T-helper 1 cell (primary cell): ENCODE data around the gene COX14.

Experiments used
- DNase-seq, 5 donors: peaks; one replicate each; pipeline ENCODE4 v3.0.0-alpha.2; 2012 to 2020

COX14 gene

GRCh38 chr12:50162230-50162629 is 50.2 kb downstream of the COX14 start:
- DNase-seq, result no peak

- DNase-seq, result no peak
Observed at GRCh38 chr12:50164963-50165362, 52.9 kb downstream of the COX14 start.

GRCh38 chr12:50166799-50167048 is 54.7 kb downstream of the COX14 start:
- peak in 1 of 5 donors; percentile 21 for DNase-seq

- peak; percentile 94 to 99 (median 95) for DNase-seq
Observed at GRCh38 chr12:50167049-50167828, 55.2 kb downstream of the COX14 start, which contains the start of gene CERS5. Gene CERS5, minus strand, starts transcription at chr12:50167369. Its CDS starts 72 bp downstream, at chr12:50167297.
